ENCODE measurements around the gene PHACTR4.
A peak's percentile ranks its signal among the peaks of the same experiment; 100 is the strongest.
"Not testable (repeated sequence)": the region's sequence is repeated elsewhere in the genome, so short reads cannot be mapped to it uniquely, and the experiment has no call there.

Gene PHACTR4

GRCh38 chr1:28458237-28459228 lies 89.0 kb downstream of the PHACTR4 start:
- DNase-seq (ENCODE audit: low read depth), result no peak
- no peak for TF ChIP-seq CTCF (IDR thresholded peaks at IDR 0.05; ENCODE audit: insufficient read depth, low read depth, low read length, missing control alignments)
- H3K4me3 ChIP-seq (ENCODE audit: low read length), result no peak overlapping the region

- no peak for TF ChIP-seq CTCF (IDR thresholded peaks at IDR 0.05; ENCODE audit: insufficient read depth, low read depth, low read length, missing control alignments)
- no peak overlapping the region for H3K4me3 ChIP-seq (ENCODE audit: low read length)
- DNase-seq (ENCODE audit: low read depth), result no peak
These were observed 96.8 kb downstream of the PHACTR4 start for GRCh38 chr1:28466226-28466778.

GRCh38 chr1:28470146-28470545 lies 100.6 kb downstream of the PHACTR4 start:
- DNase-seq (ENCODE audit: low read depth), result peak; percentile 18
- no peak overlapping the region for H3K4me3 ChIP-seq (ENCODE audit: low read length)
- TF ChIP-seq CTCF (IDR thresholded peaks at IDR 0.05; ENCODE audit: insufficient read depth, low read depth, low read length, missing control alignments), result no peak

GRCh38 chr1:28479497-28479896 lies 110.0 kb downstream of the PHACTR4 start:
- not testable (repeated sequence) for H3K4me3 ChIP-seq (ENCODE audit: low read length); DNase-seq (ENCODE audit: low read depth)

- no peak for TF ChIP-seq CTCF (IDR thresholded peaks at IDR 0.05; ENCODE audit: insufficient read depth, low read depth, low read length, missing control alignments)
- no peak overlapping the region for H3K4me3 ChIP-seq (ENCODE audit: low read length)
- DNase-seq (ENCODE audit: low read depth), result no peak
These were observed 110.8 kb downstream of the PHACTR4 start for GRCh38 chr1:28480308-28480707.

GRCh38 chr1:28482138-28482537 lies 112.6 kb downstream of the PHACTR4 start:
- DNase-seq (ENCODE audit: low read depth), result no peak
- no peak for TF ChIP-seq CTCF (IDR thresholded peaks at IDR 0.05; ENCODE audit: insufficient read depth, low read depth, low read length, missing control alignments)
- H3K4me3 ChIP-seq (ENCODE audit: low read length), result no peak overlapping the region

GRCh38 chr1:28482702-28483101 lies 113.2 kb downstream of the PHACTR4 start:
- no peak for DNase-seq (ENCODE audit: low read depth)
- no peak for TF ChIP-seq CTCF (IDR thresholded peaks at IDR 0.05; ENCODE audit: insufficient read depth, low read depth, low read length, missing control alignments)

More at GRCh38 chr1:28482702-28483101, 113.2 kb downstream of the PHACTR4 start:
- H3K4me3 ChIP-seq (ENCODE audit: low read length), result no peak overlapping the region

Data from epithelial cell of esophagus (primary cell).